DOHH2 (cell line): ENCODE measurements around the gene RAB3C.

ENCODE experiments used
- EZH2phosphoT487 ChIP-seq: fragments of 200-600 bp; sonication (generic); IDR thresholded peaks from 2 replicates; pipeline ENCODE4 v1.6.1; 2017; ENCODE audit warnings: borderline replicate concordance, mild to moderate bottlenecking, antibody characterized with exemption, low read length, moderate library complexity, mixed read lengths
- TF ChIP-seq, protein P1 (sequence below): fragments of 200-600 bp; sonication (generic); IDR thresholded peaks from one replicate; pipeline ENCODE4 v1.5.1; 2014; ENCODE audit warnings: antibody characterized with exemption, mild to moderate bottlenecking, low read depth, low read length; ENCODE audit not compliant: poor library complexity, severe bottlenecking

DNA sequence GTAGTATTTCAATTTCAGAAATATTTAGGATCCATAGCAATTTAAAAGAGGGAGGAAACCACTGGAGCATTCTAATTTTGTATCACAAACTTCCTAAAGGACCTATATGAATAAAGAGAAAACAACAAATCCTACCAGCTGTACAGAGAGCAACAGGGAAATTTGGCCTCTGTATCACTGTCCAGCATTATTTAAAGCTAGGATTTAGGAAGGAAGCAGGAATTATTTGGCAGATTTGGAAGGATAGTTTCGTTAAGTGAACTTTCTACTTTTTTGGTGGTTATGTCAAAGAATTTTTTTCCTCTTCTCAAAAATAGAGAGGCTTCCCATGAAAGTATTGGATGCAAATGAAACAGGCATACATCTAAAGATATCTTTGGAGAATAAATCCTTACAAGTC, 269.7 kb downstream of the RAB3C start:
- TF ChIP-seq, protein P1, sequence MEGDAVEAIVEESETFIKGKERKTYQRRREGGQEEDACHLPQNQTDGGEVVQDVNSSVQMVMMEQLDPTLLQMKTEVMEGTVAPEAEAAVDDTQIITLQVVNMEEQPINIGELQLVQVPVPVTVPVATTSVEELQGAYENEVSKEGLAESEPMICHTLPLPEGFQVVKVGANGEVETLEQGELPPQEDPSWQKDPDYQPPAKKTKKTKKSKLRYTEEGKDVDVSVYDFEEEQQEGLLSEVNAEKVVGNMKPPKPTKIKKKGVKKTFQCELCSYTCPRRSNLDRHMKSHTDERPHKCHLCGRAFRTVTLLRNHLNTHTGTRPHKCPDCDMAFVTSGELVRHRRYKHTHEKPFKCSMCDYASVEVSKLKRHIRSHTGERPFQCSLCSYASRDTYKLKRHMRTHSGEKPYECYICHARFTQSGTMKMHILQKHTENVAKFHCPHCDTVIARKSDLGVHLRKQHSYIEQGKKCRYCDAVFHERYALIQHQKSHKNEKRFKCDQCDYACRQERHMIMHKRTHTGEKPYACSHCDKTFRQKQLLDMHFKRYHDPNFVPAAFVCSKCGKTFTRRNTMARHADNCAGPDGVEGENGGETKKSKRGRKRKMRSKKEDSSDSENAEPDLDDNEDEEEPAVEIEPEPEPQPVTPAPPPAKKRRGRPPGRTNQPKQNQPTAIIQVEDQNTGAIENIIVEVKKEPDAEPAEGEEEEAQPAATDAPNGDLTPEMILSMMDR, result no peak
- TF ChIP-seq EZH2phosphoT487, result no peak
